NCI-H1930 (cell line): ENCODE measurements around the gene ANKRD42.

ENCODE experiments used
- DNase-seq, 2 experiments: peaks; one replicate each; lab custom pipeline; 2025; lab: John Stamatoyannopoulos, UW

Gene ANKRD42

GRCh38 chr11:83287631-83288030 is 94.1 kb downstream of the ANKRD42 start:
- no peak for DNase-seq

- DNase-seq: peak in 1 of 2 experiments; percentile 24
Observed at GRCh38 chr11:83292709-83293456, 99.4 kb downstream of the ANKRD42 start.

GRCh38 chr11:83293457-83293774 is 99.9 kb downstream of the ANKRD42 start:
- no peak for DNase-seq

GRCh38 chr11:83294208-83294607 is 100.7 kb downstream of the ANKRD42 start:
- no peak for DNase-seq
